DOHH2 (cell line): ENCODE measurements around the gene TM9SF4.

Source experiments
- CTCF ChIP-seq: fragments of 200-600 bp; sonication (generic); IDR thresholded peaks from one replicate; pipeline ENCODE4 v1.5.1; 2014; ENCODE audit warnings: antibody characterized with exemption, mild to moderate bottlenecking, low read depth, low read length; ENCODE audit not compliant: poor library complexity, severe bottlenecking
- EZH2phosphoT487 ChIP-seq: fragments of 200-600 bp; sonication (generic); IDR thresholded peaks from 2 replicates; pipeline ENCODE4 v1.6.1; 2017; ENCODE audit warnings: borderline replicate concordance, mild to moderate bottlenecking, antibody characterized with exemption, low read length, moderate library complexity, mixed read lengths

- TF ChIP-seq CTCF = no peak
- TF ChIP-seq EZH2phosphoT487 = no peak
Measured at GRCh38 chr20:32129863-32130262, 20.3 kb downstream of the TM9SF4 start.
